GM12872 (cell line): ENCODE results near the gene HOXA11.

ENCODE experiments used
- TF ChIP-seq, protein P1 (sequence below): IDR thresholded peaks from 3 replicates; pipeline ENCODE4 v1.5.1; 2011; ENCODE audit warnings: low read depth, mild to moderate bottlenecking, low read length, moderate library complexity; ENCODE audit not compliant: insufficient read depth

HOXA11 gene

DNA sequence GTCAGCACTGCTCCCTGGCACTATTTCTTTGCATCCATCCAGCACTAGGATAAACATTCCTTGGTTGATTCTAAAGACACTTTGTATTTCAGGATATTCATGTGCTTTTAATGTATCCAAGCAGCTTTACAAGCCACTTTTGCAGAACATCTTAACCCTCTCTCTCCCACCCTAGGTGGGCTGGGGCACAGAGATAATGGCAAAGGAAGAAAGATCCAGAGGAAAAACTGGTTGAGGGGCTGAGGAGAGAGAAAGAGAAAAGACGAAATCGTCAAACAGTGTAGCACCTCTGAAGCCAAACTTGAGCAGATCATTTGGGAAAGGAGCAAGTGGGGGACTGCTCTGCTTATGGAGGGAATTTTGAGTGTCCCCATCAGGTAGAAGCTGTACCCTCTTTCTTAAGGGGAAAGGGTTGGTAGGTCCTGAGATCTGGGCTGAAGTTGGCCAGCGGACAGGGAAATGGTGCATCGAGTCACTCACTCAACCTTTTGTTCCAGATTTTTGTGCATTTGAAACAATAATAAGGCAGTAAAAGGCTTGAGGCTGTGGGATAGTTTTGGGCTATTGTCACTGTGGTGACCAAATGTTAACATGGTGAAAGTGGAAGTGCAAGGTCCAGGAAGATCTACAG is 19.0 kb upstream of the HOXA11 start:
- TF ChIP-seq, protein P1, sequence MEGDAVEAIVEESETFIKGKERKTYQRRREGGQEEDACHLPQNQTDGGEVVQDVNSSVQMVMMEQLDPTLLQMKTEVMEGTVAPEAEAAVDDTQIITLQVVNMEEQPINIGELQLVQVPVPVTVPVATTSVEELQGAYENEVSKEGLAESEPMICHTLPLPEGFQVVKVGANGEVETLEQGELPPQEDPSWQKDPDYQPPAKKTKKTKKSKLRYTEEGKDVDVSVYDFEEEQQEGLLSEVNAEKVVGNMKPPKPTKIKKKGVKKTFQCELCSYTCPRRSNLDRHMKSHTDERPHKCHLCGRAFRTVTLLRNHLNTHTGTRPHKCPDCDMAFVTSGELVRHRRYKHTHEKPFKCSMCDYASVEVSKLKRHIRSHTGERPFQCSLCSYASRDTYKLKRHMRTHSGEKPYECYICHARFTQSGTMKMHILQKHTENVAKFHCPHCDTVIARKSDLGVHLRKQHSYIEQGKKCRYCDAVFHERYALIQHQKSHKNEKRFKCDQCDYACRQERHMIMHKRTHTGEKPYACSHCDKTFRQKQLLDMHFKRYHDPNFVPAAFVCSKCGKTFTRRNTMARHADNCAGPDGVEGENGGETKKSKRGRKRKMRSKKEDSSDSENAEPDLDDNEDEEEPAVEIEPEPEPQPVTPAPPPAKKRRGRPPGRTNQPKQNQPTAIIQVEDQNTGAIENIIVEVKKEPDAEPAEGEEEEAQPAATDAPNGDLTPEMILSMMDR: no peak

DNA sequence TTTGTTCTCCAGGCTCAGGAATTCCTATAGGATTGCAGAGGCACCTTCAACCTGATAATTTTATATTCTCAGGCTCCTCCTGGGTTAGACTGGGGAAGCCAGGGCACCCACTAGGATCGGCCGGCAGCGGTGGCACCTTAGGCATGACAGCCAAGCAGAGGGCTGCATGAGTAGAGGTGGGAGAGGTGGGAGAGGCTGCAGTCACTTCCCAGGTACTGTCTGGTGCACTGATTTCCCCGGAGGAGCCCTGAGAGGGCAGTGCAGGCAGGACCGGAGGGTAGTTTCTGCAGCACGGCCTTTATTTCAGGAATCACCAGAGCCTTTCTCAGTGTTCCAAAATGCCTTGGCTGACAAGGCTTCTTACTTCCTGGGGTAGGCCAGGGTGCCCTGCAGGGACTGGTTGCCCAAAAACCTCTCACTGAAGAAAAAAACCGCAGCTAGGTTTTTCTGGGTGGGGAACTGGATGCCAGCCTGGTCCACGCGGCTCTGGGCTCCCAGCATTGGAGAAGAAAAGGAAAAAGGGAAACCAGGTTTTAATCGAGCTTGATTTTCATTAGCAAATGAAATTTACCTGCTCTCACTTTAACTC is 18.4 kb upstream of the HOXA11 start:
- TF ChIP-seq, protein P1: no peak

DNA sequence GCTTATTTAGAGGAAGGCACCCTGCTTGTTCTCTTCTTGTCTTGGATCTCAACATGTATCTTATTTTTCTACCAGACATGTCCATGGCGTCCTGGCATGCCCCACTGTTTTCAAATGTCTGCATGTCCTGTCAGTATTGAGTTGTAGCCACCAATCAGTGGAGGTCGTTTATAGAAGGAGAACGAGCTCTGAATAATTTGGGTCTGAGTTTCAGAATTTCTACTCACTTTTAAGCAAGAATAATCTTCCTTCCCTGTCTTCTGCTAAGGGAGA is 17.8 kb upstream of the HOXA11 start:
- TF ChIP-seq, protein P1: no peak

DNA sequence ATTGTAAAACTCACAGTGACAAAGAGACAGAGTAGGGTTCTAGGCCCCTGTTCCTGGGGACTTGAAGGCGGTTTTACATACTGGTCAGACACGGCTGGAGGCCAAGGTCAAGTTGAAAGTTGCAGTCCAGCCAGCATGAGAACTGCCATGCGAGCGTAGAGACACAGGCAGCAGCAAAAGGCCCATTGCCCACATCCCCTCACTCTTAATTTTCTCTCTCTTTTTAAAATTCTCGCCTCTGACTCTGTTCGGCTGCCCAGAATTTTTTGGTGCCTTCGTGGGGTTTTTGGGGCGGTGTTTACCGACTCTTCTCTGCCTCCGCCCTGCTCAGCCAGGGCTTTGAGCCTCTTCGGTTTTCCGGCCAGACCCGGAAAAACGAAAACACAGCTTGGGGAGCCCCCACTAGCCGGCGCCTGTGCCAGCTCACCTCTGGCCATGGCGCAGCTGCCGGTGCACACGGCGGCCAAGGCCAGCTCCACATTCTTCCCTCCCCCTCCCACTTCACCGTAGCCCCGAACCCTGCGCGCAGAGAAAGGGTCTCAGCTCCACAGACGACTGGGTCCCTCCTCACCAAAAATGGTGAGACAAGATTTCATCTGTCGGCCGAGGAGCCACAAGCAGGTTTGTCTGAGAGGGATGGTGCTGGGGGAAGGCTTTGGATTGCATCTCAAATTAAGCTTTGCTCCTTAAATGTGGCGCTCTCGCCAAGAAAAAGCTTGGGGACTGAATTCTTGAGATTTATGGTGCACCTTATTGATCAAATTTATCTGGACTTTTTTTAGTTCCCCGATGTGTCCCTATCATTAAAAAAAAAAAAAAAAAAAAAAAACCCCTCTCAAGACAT is 17.2 kb upstream of the HOXA11 start:
- TF ChIP-seq, protein P1: no peak

DNA sequence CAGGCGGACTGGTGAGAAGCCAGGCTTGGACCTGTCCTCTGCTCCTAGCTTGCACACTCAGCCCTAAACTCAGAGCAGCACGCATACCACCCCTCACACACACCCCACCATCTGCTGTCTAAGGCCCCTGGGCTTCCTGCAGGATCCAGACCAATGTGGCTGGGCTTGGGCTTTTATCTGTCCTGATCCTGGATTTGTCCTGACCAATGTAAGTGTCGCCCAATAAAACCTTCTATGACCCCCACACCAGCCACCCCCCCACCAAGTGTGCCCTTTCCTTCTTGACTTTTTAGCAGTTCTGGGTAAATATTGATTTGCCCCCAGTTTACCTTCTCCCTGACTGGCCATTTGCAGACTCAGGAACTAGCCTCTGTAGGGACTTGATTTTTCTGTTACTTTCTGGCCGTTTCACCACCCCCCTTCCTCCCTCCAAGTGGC is 16.6 kb upstream of the HOXA11 start:
- TF ChIP-seq, protein P1: no peak

DNA sequence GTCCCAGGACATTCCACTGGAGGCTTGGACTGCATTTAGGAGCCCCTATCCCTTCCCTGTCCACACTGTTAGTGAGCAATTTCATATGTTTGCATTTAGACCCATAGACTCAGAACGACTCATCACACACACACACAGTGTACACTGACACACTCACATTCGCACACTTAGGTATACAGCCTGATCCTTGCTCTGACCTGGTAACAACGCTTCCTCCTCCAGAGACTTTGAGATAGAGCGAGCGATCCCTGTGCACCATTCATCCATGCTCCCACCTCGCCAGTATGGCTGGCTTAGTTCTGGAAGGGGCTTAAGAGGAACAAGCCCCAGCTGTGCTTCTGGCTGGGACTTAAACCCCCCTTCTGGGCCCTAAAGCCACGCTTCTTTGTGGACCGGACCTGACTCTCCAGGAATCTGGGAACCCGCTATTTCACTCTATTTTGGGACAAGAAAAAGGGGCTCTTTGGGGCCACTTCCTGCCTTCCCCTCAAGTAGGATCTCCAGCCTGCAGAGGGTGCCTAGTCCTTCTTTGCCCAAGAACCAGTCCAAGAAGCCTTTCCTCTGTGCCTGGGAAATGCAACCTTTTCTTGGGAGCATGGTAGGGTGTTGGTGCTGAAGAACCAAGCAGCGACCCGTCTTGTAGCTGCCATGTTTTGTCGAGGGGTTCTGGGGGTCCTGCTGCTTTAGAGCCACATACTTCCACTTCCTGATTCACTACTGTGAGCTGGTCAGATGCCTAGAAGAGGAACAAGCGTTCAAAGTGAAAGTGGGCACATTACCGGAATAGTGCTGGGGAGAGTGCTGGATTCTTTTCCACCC is 15.9 kb upstream of the HOXA11 start:
- TF ChIP-seq, protein P1: no peak
